GM19372 (cell line): ENCODE measurements around the gene DELE1.

Experiments used
- ATAC-seq: cut with Tn5 transposase; IDR thresholded peaks from one replicate; pipeline ENCODE4 v1.9.1; 2021; ENCODE audit warnings: mild to moderate bottlenecking, low read depth, moderate library complexity; ENCODE audit not compliant: unreplicated experiment

Gene DELE1

GRCh38 chr5:141923448-141924313 lies at the start of gene DELE1:
DELE1 (plus strand) TSS chr5:141923871; CDS start chr5:141923942, 71 bp downstream.
- peak; percentile 96 for ATAC-seq

- ATAC-seq: no peak
These were observed 49.8 kb upstream of the DELE1 start for GRCh38 chr5:141873933-141874261.

GRCh38 chr5:141874262-141874964 lies 49.3 kb upstream of the DELE1 start:
- ATAC-seq: no peak

GRCh38 chr5:141875022-141875740 lies 48.5 kb upstream of the DELE1 start:
- ATAC-seq: no peak

- no peak for ATAC-seq
These were observed 47.7 kb upstream of the DELE1 start for GRCh38 chr5:141875795-141876627.

GRCh38 chr5:141876628-141877355 lies 46.9 kb upstream of the DELE1 start:
- ATAC-seq: no peak

GRCh38 chr5:141877356-141878185 lies 46.1 kb upstream of the DELE1 start:
- ATAC-seq: no peak

GRCh38 chr5:141878186-141878710 lies 45.4 kb upstream of the DELE1 start, which contains the start of gene PCDH1:
PCDH1 (minus strand) TSS chr5:141878410; CDS start chr5:141878262, 148 bp downstream.
- no peak for ATAC-seq

GRCh38 chr5:141878711-141879425 lies 44.8 kb upstream of the DELE1 start:
- peak; percentile 76 for ATAC-seq

GRCh38 chr5:141879426-141879759 lies 44.3 kb upstream of the DELE1 start:
- no peak for ATAC-seq

GRCh38 chr5:141879941-141880738 lies 43.5 kb upstream of the DELE1 start:
- no peak for ATAC-seq

- ATAC-seq: no peak
These were observed 42.5 kb upstream of the DELE1 start for GRCh38 chr5:141880961-141881801.

- ATAC-seq: no peak
These were observed 41.8 kb upstream of the DELE1 start for GRCh38 chr5:141881886-141882285.

GRCh38 chr5:141882594-141883183 lies 41.0 kb upstream of the DELE1 start:
- no peak for ATAC-seq

- no peak for ATAC-seq
These were observed 40.3 kb upstream of the DELE1 start for GRCh38 chr5:141883184-141883891.
